Right ventricle myocardium inferior (tissue), 1 donor: ENCODE data around the gene UBAC2. TPM values are rescaled to one million over a fixed set of nuclear protein-coding genes. Genes with fewer than 3 reads are reported as not detected.
"Not testable (repeated sequence)": the region's sequence is repeated elsewhere in the genome, so short reads cannot be mapped to it uniquely, and the experiment has no call there.

ENCODE experiments used
- ATAC-seq: fragments of 200-7000 bp; cut with Tn5 transposase; one replicate; pipeline ENCODE4 v1.9.1; 2020; ENCODE audit warnings: mild to moderate bottlenecking, moderate library complexity
- DNase-seq: peaks from one replicate; pipeline ENCODE4 v3.0.0; 2021; ENCODE audit errors: missing footprints
- intact Hi-C: fragments of 100-400 bp; cut with DNase I; formaldehyde crosslinking; loops from one replicate; pipeline ENCODE4 v1.11.0; 2022
- total RNA-seq: library from RNA; stranded (reverse); fragmentation: NEBNext Ultra II Directional; extraction: Animal tissue kit (Norgen Biotek cat#: 25700); gene quantifications from one replicate; pipeline ENCODE4 v1.2.1, GENCODE V29; 2021
- donor health status: DM: no; HTN: yes; CAD: no; lungs with severe emphysema.

The UBAC2 gene
- total RNA-seq, 1 donor from 2014 or later: 39.1 TPM

GRCh38 chr13:99408703-99409000, 208.0 kb downstream of the UBAC2 start:
- ATAC-seq (no peak), DNase-seq (no peak)
- intact Hi-C loops: no loop called here

GRCh38 chr13:99409461-99410083, 208.9 kb downstream of the UBAC2 start:
- ATAC-seq, intact Hi-C loops, DNase-seq: not testable (repeated sequence)

DNA sequence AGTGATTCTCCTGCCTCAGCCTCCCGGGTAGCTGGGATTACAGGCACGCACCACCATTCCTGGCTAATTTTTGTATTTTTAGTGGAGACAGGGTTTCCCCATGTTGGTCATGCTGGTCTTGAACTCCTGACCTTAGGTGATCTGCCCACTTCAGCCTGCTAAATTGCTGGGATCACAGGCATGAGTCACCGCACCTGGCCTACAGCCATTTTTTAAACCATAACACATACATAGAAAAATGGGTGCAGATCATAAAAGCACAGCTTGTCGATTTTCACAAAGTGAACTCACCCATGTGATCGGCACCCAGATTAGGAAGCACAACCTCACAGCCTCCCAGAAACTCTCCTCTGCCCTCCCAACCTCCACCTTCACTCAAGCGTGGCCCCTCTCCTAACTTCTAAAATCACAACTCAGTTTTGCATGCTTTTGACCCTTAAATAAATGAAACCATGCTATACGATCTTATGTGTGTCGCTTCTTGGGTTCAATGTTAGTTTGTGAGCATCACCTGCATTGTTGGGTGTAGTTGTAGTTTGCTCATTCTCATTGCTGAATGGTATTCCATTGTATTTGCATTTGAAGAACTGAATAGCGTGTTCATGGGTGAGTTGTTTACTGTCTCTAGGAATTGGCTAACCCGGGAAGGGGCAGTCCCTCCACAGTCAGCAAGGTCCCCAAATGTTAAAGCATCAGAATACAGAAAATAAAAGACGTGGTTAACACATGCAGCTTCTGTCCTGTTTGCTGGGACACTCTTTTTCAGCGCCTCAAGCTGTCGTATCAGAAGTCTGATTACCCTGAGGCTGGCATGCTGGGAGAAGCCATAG, 210.2 kb downstream of the UBAC2 start:
- intact Hi-C loops, ATAC-seq, DNase-seq: not testable (repeated sequence)

- no peak for ATAC-seq
- DNase-seq: no peak
- intact Hi-C loops: no loop called here
Measured at GRCh38 chr13:99412856-99413255, 212.2 kb downstream of the UBAC2 start.

GRCh38 chr13:99414048-99414995, 213.7 kb downstream of the UBAC2 start:
- DNase-seq (no peak), ATAC-seq (no peak)
- intact Hi-C loops: no loop called here

- ATAC-seq: peak; percentile 40
- DNase-seq: no peak
- intact Hi-C loops: no loop called here
Measured at GRCh38 chr13:99415014-99415650, 214.5 kb downstream of the UBAC2 start.

DNA sequence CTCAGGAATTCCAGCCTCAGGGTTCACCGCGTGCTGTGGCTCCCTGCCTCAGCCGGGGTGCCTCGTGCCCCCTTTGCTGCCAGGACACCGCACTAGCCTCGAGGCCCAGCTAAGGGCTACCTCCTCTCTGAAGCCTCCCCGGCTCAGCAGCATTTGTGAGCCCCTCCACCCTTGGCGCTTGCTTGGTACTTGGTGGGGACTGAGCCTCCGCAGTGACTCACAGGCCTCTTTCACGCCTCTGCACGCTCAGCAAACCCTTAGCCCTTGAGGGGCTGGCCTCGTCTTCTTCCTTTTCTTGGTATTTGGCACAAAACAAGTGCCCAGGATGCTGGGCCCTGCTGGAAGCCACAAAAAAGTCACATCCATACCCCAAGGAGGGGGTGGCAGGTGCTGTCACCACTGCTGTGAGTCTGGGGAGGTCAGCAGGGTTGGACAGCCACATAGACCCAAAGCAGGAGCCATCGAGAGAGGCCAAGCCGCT, 215.2 kb downstream of the UBAC2 start:
- no peak for ATAC-seq
- no peak for DNase-seq
- intact Hi-C loops: no loop called here

DNA sequence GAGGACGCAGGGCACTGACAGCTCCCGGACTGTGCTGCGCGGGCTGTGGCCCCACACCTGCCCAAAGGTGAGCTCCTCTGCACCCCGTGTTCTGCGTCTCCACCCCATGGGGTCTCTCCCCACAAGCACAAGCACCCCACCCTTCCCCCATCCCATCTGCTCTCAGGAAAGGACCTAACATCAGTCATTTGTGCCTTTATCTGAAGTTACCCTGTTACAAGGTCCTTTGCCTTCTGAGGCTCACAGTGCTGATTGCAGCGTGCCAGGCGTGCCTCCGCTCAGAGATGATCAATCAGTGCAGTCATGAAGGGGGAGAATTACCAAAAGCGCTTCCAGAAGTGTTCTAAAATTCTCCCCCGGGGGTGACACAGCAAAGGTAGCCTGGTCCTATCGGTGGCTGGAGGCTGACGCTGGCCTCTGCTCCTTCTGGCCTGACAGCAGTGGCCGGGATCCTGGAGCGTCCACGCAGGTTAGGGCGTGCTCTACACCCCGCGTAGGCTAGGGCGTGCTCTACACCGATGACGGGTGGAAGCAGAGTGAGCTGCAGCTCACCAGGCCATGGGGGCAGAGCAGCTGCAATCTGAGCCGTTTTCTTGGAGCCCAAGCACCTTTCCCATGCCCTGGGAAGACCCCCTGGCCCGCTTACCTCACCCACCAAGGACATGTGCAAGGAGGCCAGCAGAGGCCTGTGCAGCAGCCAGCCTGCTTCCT, 215.9 kb downstream of the UBAC2 start:
- intact Hi-C loops: no loop called here
- DNase-seq (no peak), ATAC-seq (no peak)

DNA sequence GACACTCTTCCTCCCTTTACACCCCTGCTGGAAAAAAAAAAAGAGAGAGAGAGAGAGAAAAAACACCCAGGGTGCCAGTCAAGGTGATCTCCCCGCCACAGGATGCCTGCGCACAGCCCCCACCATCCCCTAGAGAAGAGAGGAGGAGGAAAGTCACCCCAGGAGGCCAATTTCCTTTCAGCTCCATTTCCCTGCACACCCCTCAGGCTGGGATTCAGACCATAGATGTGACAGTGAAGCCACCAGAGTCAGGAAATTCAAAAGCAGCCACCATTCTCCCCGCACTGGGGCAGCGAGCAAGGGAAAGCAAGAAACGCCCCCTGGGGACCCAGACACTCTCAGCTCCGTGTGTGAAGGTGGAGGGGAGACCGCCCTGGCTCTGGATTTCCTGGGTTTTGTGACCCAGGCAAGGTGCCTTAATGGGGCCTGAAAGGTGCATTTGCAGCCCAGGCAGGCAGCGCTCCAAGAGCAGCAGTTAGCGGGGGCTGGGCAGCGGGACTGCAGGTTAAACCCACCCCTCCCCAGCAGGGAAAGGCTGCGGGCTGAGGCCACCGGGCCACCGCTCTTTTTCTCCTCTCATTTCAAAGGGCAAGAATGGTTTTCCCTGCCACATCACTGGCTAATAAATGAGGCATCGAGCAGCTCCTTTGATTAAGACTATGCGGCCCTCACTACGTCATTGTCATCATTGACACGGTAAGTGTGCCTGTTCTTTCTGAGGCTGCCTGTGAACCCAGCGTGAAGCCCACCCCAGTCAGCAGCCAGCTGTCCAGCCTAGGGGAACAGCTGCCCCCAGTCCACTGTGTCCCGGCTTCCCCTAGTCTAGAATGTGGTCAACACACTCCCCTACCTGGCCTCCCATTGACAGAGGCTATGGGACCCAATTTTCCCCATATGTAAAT, 216.8 kb downstream of the UBAC2 start:
- intact Hi-C loops: no loop called here
- DNase-seq (no peak), ATAC-seq (no peak)

DNA sequence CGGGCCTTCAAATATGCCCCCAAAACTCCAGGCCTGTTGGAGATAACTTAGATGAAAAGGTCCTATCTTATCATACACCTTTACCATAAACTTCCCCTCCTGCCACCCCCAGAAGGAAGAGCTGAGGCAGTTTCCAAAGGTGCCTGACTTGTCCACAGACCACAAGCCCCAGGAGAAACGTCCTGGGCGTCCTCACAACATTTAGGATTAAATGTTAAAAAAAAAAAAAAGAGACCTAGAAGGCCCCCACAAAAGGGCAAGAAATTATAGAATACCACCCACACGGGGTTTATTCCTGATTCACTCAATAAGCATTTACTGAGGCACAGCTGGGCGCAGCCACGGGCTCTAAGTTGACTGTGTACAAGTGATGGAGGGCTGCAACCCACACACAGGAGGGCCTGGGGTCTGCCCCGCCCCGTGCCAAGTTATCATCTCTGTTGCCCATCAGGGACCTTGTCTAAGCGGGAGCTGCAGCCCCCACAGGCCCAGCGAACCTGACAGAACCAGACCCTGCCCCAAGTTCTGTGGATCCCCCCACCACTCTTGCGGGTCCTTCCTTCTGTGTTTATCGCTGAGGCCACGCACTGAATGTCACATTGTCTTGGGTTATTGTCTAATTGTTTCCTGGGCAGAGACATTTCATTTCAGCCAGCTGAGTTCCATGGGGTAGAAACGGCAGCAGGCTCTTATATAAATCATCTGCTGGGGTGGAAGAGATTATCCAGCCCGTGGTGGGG, 217.6 kb downstream of the UBAC2 start:
- DNase-seq: no peak
- intact Hi-C loops: no loop called here

GRCh38 chr13:99418843-99419140, 218.1 kb downstream of the UBAC2 start:
- intact Hi-C loops: no loop called here
- ATAC-seq: no peak
- DNase-seq: no peak

More for the DNA sequence above, 217.6 kb downstream of the UBAC2 start:
- no peak for ATAC-seq

- no peak for DNase-seq
- no peak for ATAC-seq
- intact Hi-C loops: no loop called here
Measured at GRCh38 chr13:99419591-99420243, 219.1 kb downstream of the UBAC2 start.

DNA sequence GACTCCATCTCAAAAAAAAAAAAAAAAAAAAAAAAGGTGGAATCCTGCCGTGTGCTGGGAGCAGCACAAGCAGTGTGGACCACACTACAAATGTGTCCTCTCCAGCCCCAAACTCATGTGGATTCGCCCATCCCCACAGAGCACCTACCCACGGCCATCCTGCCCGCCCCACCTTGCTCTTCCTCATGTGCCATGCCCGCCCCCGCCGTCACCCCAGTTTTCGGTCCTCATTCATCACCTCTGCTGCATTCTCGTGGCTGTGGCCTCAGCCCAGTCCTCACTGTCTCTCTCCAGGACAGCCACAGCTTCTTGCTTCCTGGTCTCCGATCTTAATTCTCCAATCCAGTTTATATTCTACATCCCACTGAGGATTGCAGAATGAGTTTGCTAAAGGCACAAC, 220.6 kb downstream of the UBAC2 start:
- ATAC-seq (no peak), DNase-seq (no peak)
- intact Hi-C loops: no loop called here

GRCh38 chr13:99421758-99422585, 221.3 kb downstream of the UBAC2 start:
- intact Hi-C loops: no loop called here
- ATAC-seq (no peak), DNase-seq (no peak)

DNA sequence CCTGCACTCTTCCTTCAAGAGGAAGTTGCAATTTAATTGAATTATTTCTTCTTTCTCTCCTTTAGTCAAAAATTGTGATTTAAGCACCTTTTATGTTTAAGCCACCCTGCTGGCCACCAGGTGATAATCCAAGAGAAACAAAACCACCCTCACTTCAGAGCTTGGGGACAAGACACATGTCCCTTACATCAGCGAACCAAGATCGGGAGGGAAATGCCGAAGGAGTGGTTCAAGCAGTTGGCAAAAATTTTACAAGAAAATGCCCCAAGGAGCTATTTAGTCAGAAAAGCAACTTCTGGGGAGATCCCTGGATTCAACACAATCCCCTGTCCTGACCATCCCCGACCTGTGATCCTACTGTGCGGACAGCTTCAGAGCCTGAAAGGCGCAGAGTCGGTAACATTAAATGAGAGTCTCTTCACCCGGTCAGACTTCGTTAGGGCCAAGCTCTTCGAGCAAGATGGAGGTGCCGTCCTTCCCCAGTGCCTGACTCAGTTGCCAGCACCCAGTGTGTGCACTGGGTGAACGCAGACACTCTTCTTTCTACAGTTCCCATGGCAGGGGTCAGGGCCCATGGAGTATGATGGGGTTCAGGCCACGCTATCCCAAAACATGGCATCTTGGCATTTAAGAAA, 222.0 kb downstream of the UBAC2 start:
- no peak for DNase-seq
- intact Hi-C loops: no loop called here
- ATAC-seq: no peak
